Liver (tissue), 9 donors: ENCODE data around the gene RNF157. TPM values are rescaled to one million over a fixed set of nuclear protein-coding genes. Genes with fewer than 3 reads are reported as not detected.

ENCODE experiments used
- DNase-seq: peaks from one replicate; pipeline ENCODE4 v3.0.0-alpha.2; 2017; ENCODE audit warnings: low spot score
- H3K27ac ChIP-seq, 2 donors: one replicate each; pipeline ENCODE4 v1.7.0; 2013; ENCODE audit warnings: inconsistent platforms in 2 of 2, low read length in 2 of 2, control low read depth in 1 of 2, low read depth in 1 of 2, mild to moderate bottlenecking in 1 of 2
- H3K27me3 ChIP-seq, 4 donors: one replicate each; pipeline versions ENCODE4 v1.6.1 to v1.7.0; 2013; ENCODE audit warnings: low read length in 3 of 4, inconsistent platforms in 1 of 4, mild to moderate bottlenecking in 1 of 4, moderate library complexity in 1 of 4; ENCODE audit not compliant: control insufficient read depth in 4 of 4, insufficient read depth in 4 of 4
- H3K36me3 ChIP-seq, 4 donors: one replicate each; pipeline versions ENCODE4 v1.6.1 to v1.7.0; 2013; ENCODE audit warnings: low read length in 3 of 4, mild to moderate bottlenecking in 3 of 4, low read depth in 1 of 4, moderate library complexity in 1 of 4; ENCODE audit not compliant: control insufficient read depth in 4 of 4, insufficient read depth in 3 of 4
- H3K4me1 ChIP-seq, 4 donors: one replicate each; pipeline versions ENCODE4 v1.6.1 to v1.7.0; 2013; ENCODE audit warnings: low read length in 3 of 4, mild to moderate bottlenecking in 3 of 4, moderate library complexity in 1 of 4; ENCODE audit not compliant: control insufficient read depth in 4 of 4, insufficient read depth in 4 of 4
- H3K4me3 ChIP-seq, 3 donors: one replicate each; pipeline versions ENCODE4 v1.6.1 to v1.7.0; 2013; ENCODE audit warnings: low read length in 3 of 3, control low read depth in 1 of 3, low read depth in 1 of 3, mild to moderate bottlenecking in 1 of 3
- H3K9ac ChIP-seq, 2 donors: one replicate each; pipeline ENCODE4 v1.7.0; 2013; ENCODE audit warnings: low read length in 2 of 2, mild to moderate bottlenecking in 2 of 2, moderate library complexity in 2 of 2, control low read depth in 1 of 2, low read depth in 1 of 2
- H3K9me3 ChIP-seq, 4 donors: one replicate each; pipeline versions ENCODE4 v1.6.1 to v1.7.0; 2013; ENCODE audit warnings: low read length in 3 of 4; ENCODE audit not compliant: control insufficient read depth in 4 of 4
- CTCF ChIP-seq: fragments of 150-350 bp; IDR thresholded peaks from 2 replicates; pipeline ENCODE4 v1.5.1; 2017; ENCODE audit warnings: improper control_type of control experiment, low read depth, low read length; ENCODE audit not compliant: missing input control
- FOXA1 ChIP-seq: IDR thresholded peaks from 2 replicates; pipeline ENCODE4 v1.6.1; 2016; ENCODE audit warnings: antibody characterized with exemption
- FOXA2 ChIP-seq: IDR thresholded peaks from 2 replicates; pipeline ENCODE4 v1.6.1; 2016; ENCODE audit warnings: antibody characterized with exemption
- GABPA ChIP-seq, 2 donors: IDR thresholded peaks in 1 of 2; conservative IDR thresholded peaks in 1 of 2; 2 replicates each; pipeline ENCODE4 v1.6.1; 2016; ENCODE audit warnings: antibody characterized with exemption in 2 of 2, mild to moderate bottlenecking in 1 of 2, moderate library complexity in 1 of 2
- HNF4A ChIP-seq, 2 donors: conservative IDR thresholded peaks; 2 replicates each; pipeline ENCODE4 v1.6.1; 2016; ENCODE audit warnings: antibody characterized with exemption in 2 of 2, mild to moderate bottlenecking in 2 of 2
- HNF4G ChIP-seq: IDR thresholded peaks from 2 replicates; pipeline ENCODE4 v1.6.1; 2016; ENCODE audit warnings: antibody characterized with exemption
- MAX ChIP-seq: IDR thresholded peaks from 2 replicates; pipeline ENCODE4 v1.6.1; 2016; ENCODE audit warnings: antibody characterized with exemption
- RAD21 ChIP-seq, 2 donors: IDR thresholded peaks; 2 replicates each; pipeline ENCODE4 v1.6.1; 2016; ENCODE audit warnings: antibody characterized with exemption in 2 of 2, mild to moderate bottlenecking in 2 of 2
- REST ChIP-seq: IDR thresholded peaks from 2 replicates; pipeline ENCODE4 v1.6.1; 2016; ENCODE audit warnings: antibody characterized with exemption, mild to moderate bottlenecking
- RXRA ChIP-seq, 2 donors: IDR thresholded peaks; 2 replicates each; pipeline ENCODE4 v1.6.1; 2017 to 2018; ENCODE audit warnings: antibody characterized with exemption in 2 of 2, mild to moderate bottlenecking in 1 of 2
- SP1 ChIP-seq: IDR thresholded peaks from 2 replicates; pipeline ENCODE4 v1.6.1; 2018; ENCODE audit warnings: antibody characterized with exemption, mild to moderate bottlenecking
- TAF1 ChIP-seq: conservative IDR thresholded peaks from 2 replicates; pipeline ENCODE4 v1.6.1; 2016; ENCODE audit warnings: antibody characterized with exemption, mild to moderate bottlenecking
- YY1 ChIP-seq: IDR thresholded peaks from 2 replicates; pipeline ENCODE4 v1.6.1; 2016; ENCODE audit warnings: antibody characterized with exemption, mild to moderate bottlenecking
- WGBS: extraction: QIAGEN DNeasy Blood & Tissue Kit; methylation state at CpG from one replicate; pipeline ENCODE4 v1.1.7; 2013; 5-methylcytosine and 5-hydroxymethylcytosine counted together
- polyA plus RNA-seq, 2 donors: library from polyadenylated mRNA; stranded (reverse) in 1 of 2; unstranded in 1 of 2; fragments of 200-250 nt in 1 of 2; fragments of >200 nt in 1 of 2; fragmentation: Nextera tagmentation in 1 of 2; extraction: Ambion mirVana in 1 of 2; gene quantifications; one replicate each; pipeline versions ENCODE4 v1.2.1 to v1.2.3, GENCODE V29; 2013 to 2015
- total RNA-seq, 2 donors: library from RNA; depleted of rRNA; stranded (reverse); fragments of >200 nt; gene quantifications; one replicate each; pipeline ENCODE4 v1.2.3, GENCODE V29; 2014
- donor health status: healthy.
- donor health status: healthy.
- donor health status: healthy.
- donor health status: healthy.
- donor health status: healthy.

The RNF157 gene
- total and polyA plus RNA-seq, 4 donors = 0.42 to 2.9 (median 0.66) TPM

GRCh38 chr17:76147211-76148014, 92.9 kb downstream of the RNF157 start:
- no peaks in the 10 kb centered on the region for H3K27me3 ChIP-seq
- no peaks in the 10 kb centered on the region for H3K9me3 ChIP-seq
- no peak overlapping the region for H3K27ac ChIP-seq
- H3K9ac ChIP-seq = no peak overlapping the region
- peaks cover 0 to 13% (median 11%) of the 10 kb centered on the region in 4 donors for H3K4me1 ChIP-seq
- no peaks in the 10 kb centered on the region for H3K36me3 ChIP-seq
- peak; percentile 62 for TF ChIP-seq CTCF
- no peak for TF ChIP-seq FOXA2
- peak; percentile 68 to 75 for TF ChIP-seq RAD21 (IDR thresholded peaks at IDR 0.05)
- DNase-seq = no peak
- 84% methylated on average over 13 of the region's 13 CpGs for WGBS
- H3K4me3 ChIP-seq = no peak overlapping the region

GRCh38 chr17:76146053-76146851, 94.0 kb downstream of the RNF157 start:
- Histone ChIP-seq H3K27me3 (no peaks in the 10 kb centered on the region), H3K9ac (peak overlapping the region in 1 of 2 donors; percentile 13), H3K4me1 (peaks cover 2 to 18% (median 13%) of the 10 kb centered on the region in 4 donors), H3K4me3 (no peak overlapping the region), H3K36me3 (no peaks in the 10 kb centered on the region), H3K9me3 (no peaks in the 10 kb centered on the region), H3K27ac (peak overlapping the region in 1 of 2 donors; percentile 25)
- DNase-seq = peak; percentile 24
- 93% methylated on average over 22 of the region's 22 CpGs for WGBS
- TF ChIP-seq RAD21 (IDR thresholded peaks at IDR 0.05) (no peak), YY1 (no peak), REST (no peak), FOXA2 (no peak), SP1 (no peak), HNF4A (conservative IDR thresholded peaks at IDR 0.05) (no peak), TAF1 (no peak), FOXA1 (no peak), MAX (no peak), GABPA (IDR thresholded peaks at IDR 0.05 in 1 of 2, conservative IDR thresholded peaks at IDR 0.05 in 1 of 2) (no peak), CTCF (no peak), RXRA (IDR thresholded peaks at IDR 0.05) (no peak), HNF4G (no peak)
